ENCODE measurements around the gene COL7A1.
A peak's percentile ranks its signal among the peaks of the same experiment; 100 is the strongest.
"Not testable (repeated sequence)": the region's sequence is repeated elsewhere in the genome, so short reads cannot be mapped to it uniquely, and the experiment has no call there.

Gene COL7A1

GRCh38 chr3:48560648-48561018 is 34.5 kb downstream of the COL7A1 start:
- DNase-seq, result no peak

GRCh38 chr3:48558493-48559134 is 36.5 kb downstream of the COL7A1 start:
- no peak for DNase-seq

GRCh38 chr3:48556796-48557626 is 38.1 kb downstream of the COL7A1 start, which contains the start of gene PFKFB4:
TSS of gene PFKFB4 (minus strand) at chr3:48556803. CDS start at chr3:48556777, 26 bp downstream.
- peak; percentile 100 for DNase-seq

GRCh38 chr3:48555949-48556795 is 39.0 kb downstream of the COL7A1 start:
- no peak for DNase-seq

GRCh38 chr3:48555231-48555948 is 39.7 kb downstream of the COL7A1 start:
- no peak for DNase-seq

DNA sequence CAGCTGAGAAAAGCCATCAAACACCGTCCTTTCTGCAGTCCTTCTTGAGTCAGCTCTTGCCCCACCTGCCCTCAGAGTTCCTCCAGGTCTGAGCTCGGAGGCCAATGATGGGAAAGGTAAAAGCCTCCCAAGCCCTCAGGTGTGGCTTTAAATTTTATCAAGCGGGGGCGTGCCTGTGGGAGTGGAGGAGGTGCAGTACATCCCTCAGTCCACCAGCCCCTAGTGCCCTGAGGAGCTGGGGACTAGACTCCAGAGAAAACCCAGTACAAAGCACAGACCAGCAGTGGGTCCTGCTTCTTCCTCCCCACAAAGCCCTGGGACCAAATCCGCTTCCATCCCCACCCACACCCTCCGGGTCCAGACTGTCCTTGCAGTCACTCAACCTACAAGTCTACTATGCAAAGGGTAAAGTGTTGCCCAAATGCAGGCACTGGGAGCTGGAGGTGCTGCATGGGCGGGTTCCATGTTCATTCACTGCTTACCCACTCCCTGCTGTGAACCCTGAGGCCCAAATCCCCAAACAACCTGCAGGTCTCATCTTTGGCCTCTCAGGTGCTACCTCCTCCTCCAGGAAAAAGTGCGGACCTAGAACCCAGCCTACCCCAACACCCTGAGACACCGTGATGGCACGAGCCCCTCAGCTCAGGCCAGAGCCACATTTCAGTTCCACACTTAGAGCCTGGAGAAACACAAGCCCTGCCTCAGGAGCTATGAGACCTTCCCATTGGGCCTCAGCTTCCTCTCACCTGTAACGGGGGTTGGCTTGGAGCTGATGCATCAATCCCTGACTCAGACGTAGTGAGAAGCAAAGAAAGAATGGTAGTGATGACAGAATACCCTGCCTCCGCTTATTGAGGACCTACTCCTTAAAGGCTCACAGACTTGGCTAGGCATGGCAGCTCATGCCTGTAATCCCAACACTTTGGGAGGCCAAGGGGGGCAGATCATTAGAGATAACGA is 41.0 kb downstream of the COL7A1 start:
- DNase-seq, result no peak

DNA sequence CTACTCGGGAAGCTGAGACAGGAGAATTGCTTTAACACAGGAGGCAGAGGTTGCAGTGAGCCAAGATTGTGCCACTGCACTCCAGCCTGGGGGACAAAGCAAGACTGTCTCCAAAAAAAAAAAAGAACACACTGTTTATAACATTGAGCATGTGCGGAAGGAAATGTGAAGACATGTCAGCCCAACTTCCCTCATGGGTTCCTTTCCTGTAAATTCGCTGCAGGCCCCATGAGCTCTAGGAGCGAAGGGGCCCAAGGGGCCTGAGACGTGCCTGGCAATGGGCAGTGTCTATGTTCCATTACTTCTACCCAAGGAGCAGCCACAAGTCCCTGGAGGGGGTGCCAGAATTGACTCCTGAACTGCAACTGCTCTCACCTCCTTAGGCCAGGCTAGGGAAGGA is 41.8 kb downstream of the COL7A1 start:
- no peak for DNase-seq

DNA sequence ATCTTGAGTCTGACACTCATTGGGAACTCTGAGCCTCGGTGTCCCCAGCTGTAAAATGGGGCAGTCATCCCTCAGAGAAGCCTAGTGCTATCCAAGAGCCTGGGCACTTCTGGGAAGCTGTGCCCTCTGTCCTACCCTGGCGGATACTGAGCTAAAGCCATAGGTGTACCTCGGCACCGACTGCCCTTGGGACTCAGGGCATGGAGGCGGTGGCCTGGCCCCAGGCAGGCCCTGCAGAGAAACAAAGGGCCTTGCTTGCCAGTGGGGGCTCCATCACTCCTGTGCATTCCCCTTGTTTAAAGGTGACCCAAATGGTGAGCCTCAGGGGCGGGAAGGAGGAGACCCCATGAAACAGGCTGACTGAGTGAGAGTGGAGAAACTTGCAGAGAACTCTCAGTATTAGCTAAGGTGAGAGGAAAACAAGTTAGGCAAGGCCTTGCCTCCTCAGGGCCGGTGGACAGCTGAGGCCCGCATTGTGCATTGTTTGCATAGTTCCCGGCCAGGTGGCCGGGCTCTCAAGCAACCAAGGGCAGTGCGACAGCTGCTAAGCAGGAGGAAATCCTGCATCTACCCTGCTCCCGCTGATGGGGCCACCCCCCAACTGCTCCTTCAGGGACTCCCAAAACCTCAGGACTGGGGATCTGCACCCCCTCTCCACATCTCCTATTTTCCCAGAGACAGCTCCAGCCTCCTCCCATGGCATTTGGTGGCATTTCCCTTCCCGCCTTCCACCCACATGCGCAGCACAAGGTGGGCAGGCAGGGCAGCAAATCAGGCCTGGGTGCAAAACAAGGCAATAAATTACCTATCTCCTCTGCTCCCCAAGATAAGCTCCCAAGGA is 42.8 kb downstream of the COL7A1 start:
- no peak for DNase-seq

GRCh38 chr3:48551651-48552050 is 43.5 kb downstream of the COL7A1 start:
- DNase-seq, result not testable (repeated sequence)

- DNase-seq, result peak; percentile 71
Observed at GRCh38 chr3:48548729-48549705, 46.1 kb downstream of the COL7A1 start.

DNA sequence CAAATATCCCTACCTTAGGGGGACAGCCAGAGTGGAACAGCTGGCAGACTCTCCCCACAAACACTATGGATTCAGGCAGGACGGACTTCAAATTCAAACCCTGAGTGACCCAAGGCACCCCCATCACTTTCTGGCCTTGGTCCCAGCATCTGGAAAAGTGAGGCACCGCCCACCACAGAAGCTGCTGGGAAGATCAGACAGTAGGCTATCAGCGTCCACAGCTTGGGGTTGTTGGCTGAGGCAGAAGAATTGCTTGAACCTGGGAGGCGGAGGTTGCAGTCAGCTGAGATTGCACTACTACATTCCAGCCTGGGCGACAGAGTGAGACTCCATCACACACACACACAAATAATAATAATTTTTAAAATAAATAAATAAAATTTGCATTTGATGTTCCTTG is 47.0 kb downstream of the COL7A1 start:
- no peak for DNase-seq

DNA sequence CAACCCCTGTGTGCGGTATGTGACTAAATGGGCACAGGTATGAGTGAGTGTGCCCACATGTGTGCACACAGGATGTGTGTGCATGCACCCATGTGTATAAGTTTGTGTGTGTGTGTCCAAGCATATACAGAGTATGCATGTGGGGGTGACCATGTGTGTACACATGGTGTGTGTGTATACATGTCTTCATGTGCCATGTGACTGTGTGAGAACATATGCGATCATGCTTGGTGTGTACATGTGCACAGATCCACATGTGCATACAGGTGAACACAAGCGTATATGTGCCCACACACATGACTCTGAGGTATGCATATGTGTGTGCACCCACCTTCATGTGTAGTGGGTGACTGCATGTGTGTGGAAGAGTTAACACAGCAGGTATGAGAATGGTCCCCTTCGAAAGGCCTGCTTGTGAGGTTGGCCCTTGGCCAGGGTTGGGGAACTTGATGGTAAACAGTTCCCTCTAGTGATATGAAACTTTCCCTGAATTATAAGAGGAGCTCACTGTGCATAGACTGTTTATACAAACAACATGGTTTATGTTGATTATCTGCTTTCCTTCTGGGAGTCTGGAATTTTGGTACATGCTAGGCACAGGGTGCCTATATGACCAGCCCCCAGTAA is 48.8 kb downstream of the COL7A1 start:
- DNase-seq, result no peak

DNA sequence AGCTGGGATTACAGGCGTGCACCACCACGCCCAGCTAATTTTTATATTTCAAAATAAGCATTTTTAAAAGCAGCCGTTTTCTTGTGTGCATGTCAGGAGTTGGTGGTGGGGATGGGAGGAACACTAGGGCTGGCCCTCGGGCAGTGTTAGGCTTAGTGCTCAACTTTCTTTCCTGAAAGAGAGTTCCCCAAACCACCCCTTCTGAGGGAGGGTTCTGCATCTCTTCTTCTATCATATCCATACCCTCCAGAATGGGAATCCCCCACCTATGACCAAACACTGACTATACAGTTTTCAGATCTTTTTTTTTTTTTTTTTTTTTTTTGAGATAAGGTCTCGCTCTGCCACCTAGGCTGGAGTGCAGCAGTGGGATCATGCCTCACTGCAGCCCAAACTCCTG is 51.0 kb downstream of the COL7A1 start:
- no peak for DNase-seq

GRCh38 chr3:48543271-48543866 is 51.8 kb downstream of the COL7A1 start:
- DNase-seq, result no peak

DNA sequence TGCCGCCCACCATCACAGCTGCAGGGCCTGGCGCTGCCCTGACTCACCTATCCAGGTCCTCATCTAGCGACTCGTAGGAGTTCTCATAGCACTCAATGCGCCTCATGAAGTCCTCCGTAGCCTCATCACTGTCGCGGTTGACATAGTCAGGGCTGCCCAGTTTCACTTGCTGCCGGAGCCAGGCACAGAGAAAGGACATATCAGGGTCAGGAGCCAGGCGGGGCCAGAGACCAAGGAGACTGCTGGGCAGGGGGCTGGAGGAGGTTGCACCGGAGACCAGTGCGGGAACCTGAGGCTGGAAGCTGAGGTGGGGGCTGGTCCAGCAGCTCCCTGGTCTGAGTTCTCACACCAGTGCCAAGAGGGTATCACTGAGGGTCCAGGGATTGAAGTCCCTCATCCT is 56.7 kb downstream of the COL7A1 start:
- DNase-seq, result no peak

DNA sequence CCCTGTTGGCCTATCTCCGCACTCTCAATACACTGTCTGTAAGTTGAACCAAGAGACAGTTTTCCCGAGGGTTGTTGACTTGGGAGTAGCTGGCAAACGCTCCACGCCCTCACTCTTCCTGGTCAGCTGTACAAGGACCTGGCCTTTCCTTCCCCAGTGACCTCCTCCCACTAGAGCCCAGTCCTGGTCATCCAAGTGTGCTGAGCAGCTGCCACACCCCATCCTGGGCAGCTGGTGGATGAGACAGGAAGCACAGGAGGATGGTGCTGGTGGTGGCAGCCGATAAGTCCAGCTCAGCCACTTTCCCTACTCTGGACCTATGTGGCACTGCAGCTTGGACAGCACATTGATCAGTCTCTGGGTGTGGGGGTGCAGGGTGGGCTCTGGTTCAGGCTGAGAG is 58.3 kb downstream of the COL7A1 start:
- no peak for DNase-seq

GRCh38 chr3:48536116-48536515 is 59.0 kb downstream of the COL7A1 start:
- DNase-seq, result no peak

- no peak for DNase-seq
Observed at GRCh38 chr3:48535578-48535977, 59.6 kb downstream of the COL7A1 start.

DNA sequence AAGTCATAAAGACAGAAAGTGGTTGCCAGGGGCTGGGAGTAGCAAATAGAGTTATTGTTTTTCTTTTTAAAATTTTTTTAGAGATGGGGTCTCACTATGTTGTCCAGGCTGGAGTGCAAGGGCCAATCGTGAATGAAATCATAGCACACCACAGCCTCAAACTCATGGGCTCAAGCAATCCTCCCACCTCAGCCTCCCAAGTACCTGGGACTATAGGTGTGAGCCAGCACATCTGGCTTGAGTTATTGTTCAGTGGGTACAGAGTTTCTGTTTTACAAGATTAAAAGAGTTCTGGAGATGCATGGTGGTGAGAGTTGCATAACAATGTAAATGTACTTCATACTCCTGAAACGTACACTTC is 62.2 kb downstream of the COL7A1 start:
- DNase-seq, result no peak
